ENCODE results near the gene WNT8A.

Gene WNT8A

DNA sequence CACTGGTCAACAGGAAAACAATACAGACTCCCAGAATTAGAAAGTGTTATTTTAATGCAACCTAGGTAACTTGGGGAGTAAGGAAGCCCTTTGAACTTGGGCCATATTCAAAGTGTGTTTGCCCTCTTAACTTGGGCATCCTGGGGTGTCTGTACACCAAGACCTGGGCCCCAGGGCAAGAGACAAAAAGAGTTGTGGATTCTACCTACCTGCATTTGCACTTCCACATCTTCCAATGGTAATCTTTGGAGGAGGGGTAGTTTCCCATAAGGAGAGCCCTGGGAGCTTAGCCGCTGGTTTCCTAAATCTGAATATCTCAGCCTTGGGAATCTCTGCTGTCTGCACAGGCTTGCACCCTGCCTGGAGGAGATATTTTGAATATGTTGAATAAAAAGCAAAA is 8.5 kb downstream of the WNT8A start:
- DNase-seq = no peak

DNA sequence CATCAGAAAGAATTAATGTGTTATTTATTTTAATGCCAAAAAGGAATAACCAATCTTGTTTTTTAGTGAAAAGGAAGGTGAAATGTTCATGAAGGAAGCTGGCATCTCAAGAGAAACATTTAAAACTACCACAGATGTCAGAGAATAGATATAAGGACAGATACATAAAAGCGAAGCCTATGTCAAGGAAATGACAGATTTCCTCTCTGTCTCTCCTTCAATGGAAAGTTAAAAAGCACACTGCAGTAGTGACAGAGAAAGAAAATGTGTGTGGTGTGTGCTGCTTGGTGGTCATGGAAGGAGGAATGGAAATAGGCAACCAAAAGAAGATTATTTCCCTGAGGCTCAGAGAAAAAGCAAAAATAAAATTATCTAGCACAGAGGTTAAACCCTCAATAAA is 9.2 kb downstream of the WNT8A start:
- no peak for DNase-seq

DNA sequence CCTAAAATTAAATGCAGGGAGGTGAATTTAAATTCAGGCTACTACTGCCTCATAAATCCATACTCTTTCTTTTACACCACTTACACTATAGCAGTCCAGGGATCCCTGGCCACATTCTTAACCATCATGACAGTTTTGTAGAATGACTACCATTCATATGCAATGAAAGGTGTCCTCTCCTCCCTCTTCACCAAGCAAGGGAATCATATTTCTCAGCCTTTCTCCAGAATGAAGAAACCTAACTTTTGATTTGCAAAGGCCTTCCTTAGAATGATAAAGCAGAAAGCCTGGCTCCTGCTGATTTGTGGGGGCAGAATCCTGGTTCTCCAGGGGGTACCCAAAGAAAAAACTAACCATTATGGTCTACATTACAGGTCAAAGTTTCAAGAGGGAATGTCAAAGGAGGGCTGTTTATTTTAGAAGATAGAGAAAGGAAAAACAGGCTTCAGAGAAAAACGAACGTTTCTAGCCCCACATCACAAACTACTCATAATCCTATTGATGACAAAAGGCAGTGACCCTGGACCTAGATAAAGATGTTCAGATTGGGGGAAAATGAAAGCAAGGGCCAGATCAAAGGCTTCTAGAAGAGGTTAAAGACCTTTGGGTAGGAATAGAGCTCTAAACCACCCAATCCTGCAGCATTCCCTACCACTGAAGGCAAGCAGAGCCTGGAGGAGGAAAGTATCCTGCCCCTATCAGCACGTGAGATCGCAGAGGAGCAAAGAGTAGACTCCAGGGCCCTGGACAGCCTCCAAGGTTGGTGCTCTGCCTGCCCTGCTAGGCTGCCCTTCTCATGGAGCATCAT is 11.5 kb downstream of the WNT8A start:
- DNase-seq = no peak

DNA sequence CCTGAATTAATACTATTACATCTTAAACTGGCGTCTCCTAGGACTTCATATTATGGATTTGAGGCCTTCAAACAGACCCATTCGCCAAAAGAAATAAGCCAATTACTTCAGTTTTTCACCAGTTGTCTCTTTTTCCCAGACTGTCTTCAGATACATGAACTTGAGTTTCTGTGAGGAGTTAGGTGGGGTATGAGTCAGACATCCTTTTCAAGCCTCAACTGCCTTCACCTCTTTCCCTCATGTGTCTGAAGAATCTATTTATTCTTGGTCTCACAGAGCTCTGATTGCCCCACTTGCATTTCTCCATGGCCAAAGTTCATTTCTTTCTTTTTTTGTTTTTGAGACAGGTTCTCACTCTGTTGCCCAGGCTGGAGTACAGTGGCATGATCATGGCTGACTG is 12.5 kb downstream of the WNT8A start:
- no peak for DNase-seq

DNA sequence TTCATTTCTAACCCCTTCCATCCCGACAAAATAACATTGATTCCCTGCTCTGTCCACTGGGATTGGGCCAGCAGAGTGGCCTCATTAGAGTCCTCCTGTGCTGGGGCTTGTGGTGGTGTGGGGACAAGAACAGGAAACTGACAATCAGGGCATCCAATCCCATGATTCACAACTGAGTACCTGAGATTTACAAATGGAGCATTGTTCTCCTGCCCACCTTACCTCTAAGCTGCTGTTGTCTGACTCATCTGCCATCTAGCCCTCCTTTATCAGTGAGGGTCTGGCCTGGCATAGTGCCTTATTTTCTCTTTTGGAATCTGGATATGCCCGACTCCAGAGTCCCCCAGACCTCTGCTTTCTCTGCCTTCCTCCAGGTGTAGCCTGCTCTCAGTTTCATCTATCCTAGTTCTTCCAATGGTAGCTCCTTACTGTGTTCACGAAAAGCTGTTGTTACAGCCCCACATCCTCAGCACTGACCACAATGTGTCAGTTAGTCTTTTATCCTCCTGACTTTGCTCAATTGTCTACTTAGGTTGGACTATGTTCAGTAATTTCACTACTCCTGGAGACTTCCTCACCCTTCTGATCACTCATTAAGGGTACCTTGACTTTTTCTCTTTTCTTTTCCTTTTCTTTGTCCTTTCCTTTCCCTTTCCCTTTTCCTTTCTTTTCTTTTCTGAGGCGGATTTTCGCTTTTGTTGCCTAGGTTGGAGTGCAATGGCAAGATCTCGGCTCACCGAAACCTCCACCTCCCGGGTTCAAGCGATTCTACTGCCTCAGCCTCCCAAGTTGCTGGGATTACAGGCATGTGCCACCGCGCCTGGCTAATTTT is 13.4 kb downstream of the WNT8A start:
- DNase-seq = no peak

DNA sequence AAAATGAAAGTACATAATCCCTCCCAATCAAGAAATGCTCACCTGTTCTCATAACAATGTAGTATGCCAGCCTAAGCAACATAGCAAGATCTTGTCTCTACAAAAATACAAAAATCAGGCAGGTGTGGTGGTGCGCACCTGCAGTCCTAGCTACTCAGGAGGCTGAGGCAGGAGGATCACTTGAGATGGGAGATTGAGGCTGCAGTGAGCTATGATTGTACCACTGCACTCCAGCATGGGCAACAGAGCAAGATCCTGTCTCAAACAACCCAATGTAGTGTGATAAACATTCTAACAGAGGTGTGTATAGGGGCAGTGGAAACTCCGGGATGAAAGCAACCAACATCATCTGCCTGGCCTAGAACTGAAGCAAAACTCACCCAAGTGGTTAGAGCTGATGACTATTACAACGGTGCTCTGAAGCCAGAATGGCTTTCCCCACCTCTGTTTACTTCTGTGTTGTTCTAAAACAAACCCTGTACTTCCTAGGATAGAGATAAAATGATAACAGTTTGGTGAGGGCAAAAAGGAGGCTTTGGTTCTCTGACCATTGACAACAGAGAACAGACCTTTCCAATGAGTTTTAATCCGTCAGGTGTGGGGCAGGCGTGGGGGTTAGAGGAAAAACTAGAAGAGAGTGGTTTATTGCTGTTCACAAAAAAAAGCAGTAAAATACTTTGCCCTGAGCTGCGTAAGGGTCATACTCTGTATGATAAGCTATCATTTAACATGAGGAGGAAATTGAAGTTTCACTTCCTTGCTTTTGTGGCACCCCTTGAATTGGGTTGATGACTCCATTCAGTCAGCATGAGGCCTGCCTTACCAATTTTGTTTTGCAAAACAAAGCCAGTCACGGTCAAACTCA is 18.9 kb downstream of the WNT8A start:
- no peak for DNase-seq

DNA sequence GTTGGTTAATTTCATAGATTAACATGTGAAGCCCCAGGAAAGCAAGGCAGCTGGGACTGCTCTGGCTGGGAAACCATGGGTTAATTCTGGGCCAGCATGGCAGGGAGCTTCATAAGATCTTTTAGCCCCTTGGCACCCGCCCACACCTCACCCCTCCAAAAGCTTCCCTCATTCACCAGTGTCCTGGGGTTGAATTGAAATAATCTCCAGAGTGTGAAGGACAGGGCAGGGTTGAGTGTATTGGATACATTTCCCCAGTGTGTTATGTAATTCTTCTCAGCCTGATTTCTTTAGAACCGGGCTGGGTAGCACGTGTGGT is 19.4 kb downstream of the WNT8A start:
- DNase-seq = no peak

DNA sequence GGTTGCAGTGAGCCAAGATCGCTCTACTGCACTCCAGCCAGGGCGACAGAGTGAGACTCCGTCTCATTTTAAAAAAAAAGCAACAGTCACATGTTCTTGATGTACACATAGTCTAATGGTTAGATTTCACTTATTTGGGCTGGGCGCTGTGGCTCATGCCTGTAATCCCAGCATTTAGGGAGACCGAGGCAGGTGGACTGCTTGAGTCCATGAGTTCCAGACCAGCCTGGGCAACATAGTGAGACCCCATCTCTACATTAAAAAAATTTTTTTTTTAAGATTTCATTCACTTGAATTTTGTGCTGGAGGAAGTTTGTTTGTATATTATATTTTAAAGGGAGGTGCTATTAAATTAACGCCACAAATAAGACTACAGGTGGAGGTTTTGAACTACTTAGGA is 21.9 kb downstream of the WNT8A start:
- no peak for DNase-seq

DNA sequence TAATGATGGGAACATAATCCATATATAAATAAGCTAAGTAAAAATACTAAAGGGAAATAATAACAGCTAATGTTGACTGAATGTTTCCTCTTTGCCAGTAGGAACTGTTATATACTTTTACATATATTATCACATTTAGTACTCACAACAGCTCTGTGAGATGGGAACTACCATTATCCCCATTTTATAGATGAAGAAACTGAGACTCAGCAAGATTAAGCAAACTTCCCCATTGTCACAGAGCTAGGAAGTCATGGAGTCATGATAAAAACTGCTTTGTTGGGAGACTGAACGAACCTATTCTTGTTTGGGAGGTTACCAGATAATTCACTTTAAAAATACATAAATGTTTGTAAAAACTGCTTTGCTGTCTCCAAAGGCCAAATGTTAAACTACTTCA is 23.4 kb downstream of the WNT8A start:
- no peak for DNase-seq

DNA sequence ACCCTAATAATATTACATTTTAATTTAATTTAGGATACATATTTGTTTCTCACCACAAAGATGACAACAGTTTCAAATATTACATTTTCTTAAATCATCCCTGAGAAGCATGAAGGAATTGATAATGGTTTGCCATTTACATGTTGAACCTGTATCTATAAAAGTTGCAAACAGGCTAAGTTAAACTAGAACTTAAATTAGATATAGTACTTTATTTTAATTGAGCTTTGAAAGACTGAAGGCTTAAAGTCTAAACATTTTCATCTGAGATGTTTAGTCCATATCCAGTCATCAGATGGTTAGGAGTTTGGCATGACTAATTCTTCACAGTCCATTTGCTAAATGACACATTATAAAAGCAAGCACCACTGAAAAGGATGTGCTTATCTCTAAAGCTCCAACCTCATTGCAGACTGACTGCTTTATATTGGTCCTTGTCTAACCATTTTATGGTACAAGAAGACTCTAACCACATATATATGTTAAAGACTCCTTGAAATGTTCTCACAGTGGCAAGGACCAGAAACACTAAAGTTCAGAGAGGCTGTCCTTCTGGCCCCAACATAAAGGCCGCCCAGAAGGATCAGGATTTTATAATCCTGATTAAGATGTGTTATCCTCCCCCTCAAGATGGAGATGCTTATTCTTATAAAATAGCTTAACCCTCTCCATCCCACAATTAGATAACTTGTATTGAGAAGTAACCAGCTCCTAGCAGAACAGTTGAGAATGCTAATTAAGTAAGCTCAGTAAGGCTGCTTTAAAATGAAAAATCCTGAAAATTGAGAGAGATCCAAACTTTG is 25.8 kb downstream of the WNT8A start:
- DNase-seq = peak; percentile 49

DNA sequence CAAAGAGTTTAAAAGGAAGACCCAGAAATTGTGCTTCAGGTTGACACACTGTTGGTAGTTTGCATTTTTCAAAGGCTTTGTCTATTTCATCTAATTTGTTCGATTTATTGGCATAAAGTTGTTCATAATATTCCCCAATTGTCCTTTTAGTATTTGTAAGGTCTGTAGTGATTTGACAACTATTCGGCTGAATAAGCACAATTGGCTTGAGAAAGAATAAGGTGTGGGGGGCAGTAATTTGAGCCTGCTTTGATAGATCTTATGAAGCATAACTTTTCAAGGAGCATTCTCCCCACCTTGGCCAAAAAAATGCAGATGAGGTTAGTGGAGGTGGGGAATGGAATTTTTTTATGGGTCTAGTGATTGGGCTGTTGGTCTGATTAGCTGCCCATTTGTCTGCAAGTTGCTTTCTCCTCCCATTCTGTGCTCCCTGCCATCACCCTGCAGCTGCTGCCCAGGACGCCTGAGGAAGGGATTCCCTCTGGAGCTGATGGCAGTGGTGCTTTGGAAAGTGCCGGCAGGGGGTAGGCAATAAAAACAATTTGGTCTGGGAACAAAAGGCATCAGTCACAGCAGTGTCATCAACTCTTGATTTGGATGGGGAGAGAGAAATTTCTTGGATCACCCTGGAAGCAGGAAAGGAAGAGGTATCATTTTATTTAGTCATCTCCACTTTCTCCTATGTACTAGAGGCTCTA is 26.6 kb downstream of the WNT8A start:
- DNase-seq = peak; percentile 21

DNA sequence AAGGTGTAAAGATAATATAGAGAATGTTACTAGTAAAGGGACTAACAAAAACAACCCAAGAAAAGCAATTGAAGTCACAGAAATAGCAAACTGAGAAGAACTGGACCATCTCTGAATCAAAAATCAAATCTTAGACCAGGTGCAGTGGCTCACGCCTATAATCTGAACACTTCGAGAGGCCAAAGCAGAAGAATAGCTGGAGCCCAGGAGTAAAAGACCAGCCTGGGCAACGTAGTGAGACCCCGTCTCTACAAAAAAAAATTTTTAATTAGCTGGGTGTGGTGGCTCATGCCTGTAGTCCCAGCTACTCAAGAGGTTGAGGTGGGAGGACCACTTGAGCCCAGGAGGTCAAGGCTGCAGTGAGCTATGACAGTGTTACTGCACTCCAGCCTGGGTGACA is 27.3 kb downstream of the WNT8A start:
- no peak for DNase-seq

DNA sequence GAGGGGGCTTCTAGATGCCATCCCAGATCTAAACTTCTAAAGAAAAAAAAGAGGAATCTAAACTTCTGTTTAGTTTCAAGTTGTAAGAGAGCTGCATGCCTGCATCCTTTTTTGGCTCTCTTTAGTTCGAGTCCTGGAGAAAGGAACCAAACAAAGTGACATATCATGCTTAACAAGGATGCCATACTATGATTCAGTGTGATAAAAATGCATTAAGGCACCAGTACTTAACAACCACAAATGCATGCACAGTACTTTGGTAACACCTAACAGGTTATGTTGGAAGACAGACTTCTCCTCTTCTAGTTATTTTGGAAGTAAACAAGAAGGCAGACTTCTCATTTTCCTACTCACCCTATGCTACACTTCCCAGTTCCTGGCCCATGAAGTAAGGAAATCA is 28.1 kb downstream of the WNT8A start:
- no peak for DNase-seq

DNA sequence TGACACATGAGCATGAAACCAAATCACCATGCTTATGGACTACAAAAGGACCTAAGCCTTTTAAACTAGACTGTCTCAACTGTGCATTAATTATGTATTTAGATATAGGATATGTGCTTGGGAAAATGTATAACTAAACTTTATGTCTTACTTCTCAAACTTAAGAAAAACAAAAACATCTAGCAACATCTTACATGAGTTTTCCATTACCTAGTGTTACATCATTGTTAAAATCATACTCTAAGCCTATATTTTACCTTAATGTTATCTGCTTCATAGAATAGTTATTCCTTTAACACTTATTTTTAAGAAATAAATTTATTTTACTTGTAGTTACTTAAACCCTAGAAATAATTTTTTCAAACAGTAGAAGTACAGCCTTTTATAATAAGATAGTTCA is 31.4 kb downstream of the WNT8A start:
- no peak for DNase-seq

DNA sequence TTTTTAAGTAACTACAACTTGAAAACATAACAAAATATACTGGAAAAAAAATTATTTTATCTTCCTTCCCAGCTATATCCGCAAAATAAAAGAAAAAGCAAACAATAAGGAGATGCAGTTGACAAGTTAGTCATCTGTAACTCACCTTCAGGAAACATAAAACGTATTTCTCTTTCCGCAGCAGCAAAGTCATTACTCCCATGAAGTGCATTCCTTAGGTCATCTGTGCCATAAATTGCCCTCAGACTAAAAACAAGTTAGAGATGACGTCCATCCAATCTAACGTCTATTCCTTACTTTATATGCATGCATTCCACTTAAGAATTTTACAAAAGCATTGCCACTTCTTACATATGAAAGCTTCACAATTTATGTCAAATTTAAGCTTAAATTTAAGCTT is 44.5 kb downstream of the WNT8A start:
- DNase-seq = no peak

DNA sequence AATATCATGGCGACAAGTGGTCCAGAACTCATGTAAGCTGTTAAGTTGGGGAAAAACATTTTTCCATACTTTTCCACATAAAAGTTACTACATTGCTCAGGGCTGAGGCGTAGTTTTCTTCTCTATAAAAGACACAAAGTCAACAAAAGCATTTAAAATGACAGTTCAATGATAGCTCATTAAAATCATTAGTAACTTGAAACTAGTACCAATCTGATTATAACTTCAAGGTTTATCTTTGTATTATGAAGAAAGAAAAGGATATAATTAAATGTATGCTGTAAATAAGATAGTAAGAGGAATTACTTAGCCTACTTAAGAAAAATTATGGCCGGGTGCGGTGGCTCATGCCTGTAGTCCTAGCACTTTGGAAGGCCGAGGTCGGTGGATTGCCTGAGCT is 45.5 kb downstream of the WNT8A start:
- no peak for DNase-seq

DNA sequence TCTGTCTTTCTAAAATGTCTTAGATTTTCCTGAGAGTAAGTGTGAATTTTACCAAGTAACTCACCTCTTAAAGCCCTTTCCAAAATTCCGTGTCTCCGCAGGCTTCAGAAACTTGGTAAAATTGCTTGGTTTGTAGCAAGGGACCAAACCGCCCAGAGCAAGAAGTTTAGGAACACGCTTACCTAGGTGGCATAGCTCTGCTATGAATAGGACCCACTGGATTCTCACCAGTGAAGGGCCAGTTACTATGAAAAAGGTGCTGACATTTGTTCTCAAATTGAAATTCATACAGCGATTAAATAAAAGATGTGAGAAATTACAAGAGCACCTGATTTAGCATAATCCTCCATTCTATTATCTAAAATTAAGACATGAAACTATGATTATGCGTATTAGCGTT is 48.7 kb downstream of the WNT8A start:
- no peak for DNase-seq

DNA sequence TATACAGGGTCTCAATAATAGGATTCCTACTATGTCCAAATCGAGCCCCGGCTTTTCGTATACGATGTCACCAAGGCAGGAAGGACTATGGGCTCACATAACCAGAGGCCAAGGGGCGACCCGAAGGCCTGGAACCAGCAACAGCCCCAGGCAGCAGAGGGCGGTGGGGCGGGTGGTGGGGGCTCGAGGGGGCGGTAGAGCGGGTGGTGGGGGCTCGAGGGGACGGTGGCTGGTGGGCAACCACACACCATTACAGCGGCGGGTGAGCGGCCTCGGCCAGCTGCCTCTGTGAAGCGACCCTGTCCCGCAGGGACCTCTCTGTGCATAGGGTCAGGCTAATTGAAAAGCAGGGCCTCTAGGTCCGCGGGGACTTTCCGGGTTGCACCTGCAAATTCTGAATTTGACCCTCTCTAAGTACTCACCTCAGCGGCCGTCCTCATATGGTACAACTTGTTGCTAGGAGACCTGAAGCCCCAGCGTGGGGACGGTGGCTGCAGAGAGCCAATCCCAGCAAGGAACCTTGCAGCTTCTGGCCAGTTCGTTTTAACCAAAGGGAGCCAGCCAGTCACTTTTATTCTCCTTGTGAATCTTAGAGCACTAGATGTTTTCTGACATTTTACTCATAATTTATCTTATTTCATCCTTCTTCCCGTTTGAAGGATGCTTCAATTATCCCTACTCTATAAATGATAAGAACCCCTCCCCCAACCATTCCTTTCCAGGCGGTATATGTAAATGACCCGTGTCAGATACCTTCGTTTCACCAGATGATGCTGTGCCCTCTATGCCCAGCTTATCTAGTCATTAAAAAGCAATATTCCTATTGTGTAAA is 55.3 kb downstream of the WNT8A start, which contains the start of gene NME5:
Gene NME5 (minus strand): TSS at position 480 of the 832 bp plus-strand sequence. CDS start 648 bp downstream, outside the sequence.
- DNase-seq = peak; percentile 61

DNA sequence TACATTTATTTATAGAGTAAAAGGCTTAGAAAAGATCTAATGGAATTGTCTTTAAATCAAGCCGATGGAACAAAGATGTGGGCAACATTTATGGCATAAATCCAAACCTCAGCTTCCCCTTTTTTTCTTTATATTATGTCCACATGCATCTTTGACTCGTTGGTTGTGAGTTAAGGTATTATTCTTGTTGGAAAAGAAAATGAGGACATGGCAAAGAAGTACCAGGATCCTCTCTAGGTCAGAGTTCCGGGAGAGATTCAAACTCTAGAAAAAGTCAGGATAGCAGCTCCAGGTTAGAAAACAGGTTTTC is 55.9 kb downstream of the WNT8A start:
- DNase-seq = no peak

DNA sequence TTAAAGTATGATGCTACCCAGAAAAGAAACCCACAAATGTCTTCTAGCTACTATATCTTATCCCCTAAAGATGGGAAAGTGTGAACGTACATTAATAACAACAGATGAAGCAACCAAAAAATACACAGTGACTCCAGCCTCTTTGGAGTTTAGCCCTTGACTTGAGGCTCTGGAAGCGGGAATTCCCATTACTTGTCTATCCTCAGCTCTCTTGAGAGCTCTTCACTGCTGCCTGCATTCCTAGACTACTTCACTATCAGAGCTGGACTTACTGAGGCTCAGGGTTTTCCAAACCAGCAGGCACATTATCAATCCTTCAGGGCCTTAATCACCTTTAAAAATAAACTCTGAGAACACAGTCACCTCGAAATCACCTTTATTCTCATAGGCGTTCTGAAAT is 56.4 kb downstream of the WNT8A start:
- no peak for DNase-seq

Measured in kidney glomerular epithelial cell (primary cell).